Measurements from ENCODE around the gene PI3. TPM values are rescaled to one million over a fixed set of nuclear protein-coding genes. Genes with fewer than 3 reads are reported as not detected.

Gene PI3
- total and polyA plus RNA-seq, 5 donors from 2014 or later, result not detected

DNA sequence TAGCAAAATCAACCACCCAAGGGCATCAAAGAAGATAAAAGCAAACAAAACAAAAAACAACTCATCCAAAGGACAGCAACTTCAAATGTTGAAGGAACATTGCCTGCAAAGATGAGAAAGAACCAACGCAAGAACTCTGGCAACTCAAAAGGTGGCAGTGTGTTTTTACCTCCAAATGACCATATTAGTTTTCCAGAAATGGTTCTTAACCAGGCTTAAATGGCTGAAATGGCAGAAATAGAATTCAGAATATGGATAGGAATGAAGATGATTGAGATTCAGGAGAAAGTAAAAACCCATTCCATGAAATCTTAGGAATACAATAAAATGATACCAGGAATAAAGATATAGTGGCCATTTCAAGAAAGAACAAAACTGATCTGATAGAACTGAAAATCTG lies 9.8 kb upstream of the PI3 start:
- Mint-ChIP-seq H3K27ac (no peak overlapping the region), H3K9me3 (peaks cover 0 to 29% (median 10%) of the 10 kb centered on the region in 7 donors), H3K36me3 (no peaks in the 10 kb centered on the region)

DNA sequence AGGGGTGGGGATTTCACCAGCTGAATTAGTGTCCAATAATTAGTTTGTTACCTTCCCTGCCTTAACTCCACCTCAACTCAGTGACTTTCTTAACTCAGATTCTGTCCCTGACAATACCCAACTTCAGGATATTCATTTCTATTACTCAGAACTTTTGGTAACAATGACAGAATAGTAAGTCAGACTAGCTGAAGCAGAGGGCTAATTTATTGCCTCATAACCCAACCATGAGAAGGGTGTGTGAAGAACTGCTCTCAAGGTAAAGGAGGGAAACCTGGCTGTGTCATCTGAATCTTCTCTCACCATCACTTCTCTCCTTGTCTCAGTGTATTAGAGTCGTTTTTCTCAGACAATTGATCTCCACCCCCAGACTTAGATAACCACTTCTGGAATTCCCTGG lies 1.2 kb upstream of the PI3 start:
- H3K36me3 Mint-ChIP-seq, result peaks cover 4% of the 10 kb centered on the region
- no peaks in the 10 kb centered on the region for H3K9me3 ChIP-seq (ENCODE audit: control insufficient read depth in 2 of 2, low read length in 2 of 2)
- H3K36me3 ChIP-seq (ENCODE audit: control insufficient read depth, insufficient read depth, low read length), result no peaks in the 10 kb centered on the region
- H3K4me1 Mint-ChIP-seq, result no peaks in the 10 kb centered on the region
- peaks cover 29% of the 10 kb centered on the region for H3K27me3 Mint-ChIP-seq
- H3K9me3 Mint-ChIP-seq, result peaks cover 0 to 5% (median 0%) of the 10 kb centered on the region in 7 donors
- H3K4me1 ChIP-seq (ENCODE audit: control insufficient read depth, insufficient read depth, low read length, poor library complexity, severe bottlenecking), result no peaks in the 10 kb centered on the region
- DNase-seq, result no peak
- H3K4me3 Mint-ChIP-seq, result no peak overlapping the region
- no peak overlapping the region for H3K27ac ChIP-seq (ENCODE audit: insufficient read depth, low read length, poor library complexity, severe bottlenecking)
- H3K27ac Mint-ChIP-seq, result peak overlapping the region in 1 of 3 donors; percentile 1
- ATAC-seq (ENCODE audit: low read depth in 2 of 2), result no peak
- H3K27me3 ChIP-seq (ENCODE audit: control insufficient read depth, insufficient read depth, low read length), result peaks cover 24% of the 10 kb centered on the region
- no peak overlapping the region for H3K4me3 ChIP-seq (ENCODE audit: low read depth, low read length)

More for the DNA sequence above, 9.8 kb upstream of the PI3 start:
- no peak overlapping the region for H3K4me3 ChIP-seq (ENCODE audit: low read depth, low read length)
- no peaks in the 10 kb centered on the region for H3K36me3 ChIP-seq (ENCODE audit: control insufficient read depth, insufficient read depth, low read length)
- Mint-ChIP-seq H3K27me3 (peaks cover 51% of the 10 kb centered on the region), H3K4me1 (no peaks in the 10 kb centered on the region), H3K4me3 (no peak overlapping the region)
- no peak for DNase-seq
- no peak for ATAC-seq (ENCODE audit: low read depth in 2 of 2)
- H3K4me1 ChIP-seq (ENCODE audit: control insufficient read depth, insufficient read depth, low read length, poor library complexity, severe bottlenecking), result no peaks in the 10 kb centered on the region
- H3K27me3 ChIP-seq (ENCODE audit: control insufficient read depth, insufficient read depth, low read length), result peaks cover 18% of the 10 kb centered on the region
- peaks cover 0 to 9% of the 10 kb centered on the region in 2 experiments for H3K9me3 ChIP-seq (ENCODE audit: control insufficient read depth in 2 of 2, low read length in 2 of 2)
- no peak overlapping the region for H3K27ac ChIP-seq (ENCODE audit: insufficient read depth, low read length, poor library complexity, severe bottlenecking)

DNA sequence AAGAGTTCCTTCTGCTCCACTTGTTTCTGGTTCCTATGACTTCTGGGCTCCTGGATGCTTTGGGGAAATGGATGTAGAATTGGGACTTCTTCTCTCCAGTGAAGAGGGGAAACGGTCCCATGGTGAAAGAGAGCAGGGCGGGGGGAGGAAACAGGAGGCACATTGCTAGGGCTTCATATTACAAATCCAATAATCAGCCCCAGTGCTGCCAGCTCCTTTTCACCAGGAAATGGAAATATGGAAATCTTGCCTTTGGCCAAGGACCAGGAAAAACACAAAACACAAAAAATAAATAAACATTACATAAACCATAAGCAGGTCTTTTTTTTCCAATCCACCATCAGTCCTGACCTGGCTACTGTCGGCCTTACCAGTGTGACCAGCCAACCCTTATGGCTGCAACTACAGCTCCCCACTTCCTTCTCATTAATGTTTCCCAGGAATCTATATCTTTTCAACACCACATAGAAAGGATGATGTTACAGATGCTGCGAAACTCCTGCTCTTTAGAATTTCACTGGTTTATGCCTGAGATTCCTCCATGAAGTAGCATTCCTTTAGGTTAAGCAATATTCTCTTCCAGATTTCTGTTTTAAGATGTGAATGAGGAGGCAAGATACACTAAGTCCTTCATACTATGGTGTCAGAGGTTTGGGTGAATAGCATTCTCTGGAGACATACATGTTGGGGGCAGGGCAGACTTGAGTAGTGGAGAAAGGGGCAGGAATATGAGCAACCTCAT lies 2.0 kb downstream of the PI3 start:
- Histone ChIP-seq H3K36me3 (ENCODE audit: control insufficient read depth, insufficient read depth, low read length) (no peaks in the 10 kb centered on the region), H3K27ac (ENCODE audit: insufficient read depth, low read length, poor library complexity, severe bottlenecking) (no peak overlapping the region)
- H3K27ac Mint-ChIP-seq, result no peak overlapping the region

DNA sequence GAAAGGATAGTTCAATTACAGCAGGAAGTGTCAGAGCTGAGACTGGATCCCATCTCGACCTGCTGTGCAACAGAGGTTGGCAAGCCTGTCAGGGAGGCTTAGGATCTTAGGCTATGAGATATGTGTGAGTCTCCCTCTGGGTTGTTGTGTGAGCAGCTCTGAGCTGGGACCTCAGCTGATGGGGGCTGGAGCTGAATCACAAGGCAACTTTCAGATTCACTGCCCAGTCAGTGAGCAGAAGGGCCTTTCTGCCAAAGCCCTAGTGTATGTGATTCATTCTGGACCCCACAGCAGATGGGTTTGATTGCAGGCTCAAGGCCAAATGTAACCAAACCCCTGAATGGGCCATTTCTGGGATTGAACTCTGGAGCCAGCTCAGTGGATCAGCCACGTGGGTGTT lies 4.5 kb downstream of the PI3 start:
- ATAC-seq (ENCODE audit: low read depth in 2 of 2) (no peak), DNase-seq (no peak)
- Mint-ChIP-seq H3K9me3 (peaks cover 0 to 1% (median 0%) of the 10 kb centered on the region in 7 donors), H3K4me1 (peaks cover 0 to 1% (median 0%) of the 10 kb centered on the region in 4 donors), H3K36me3 (no peaks in the 10 kb centered on the region), H3K27ac (no peak overlapping the region), H3K27me3 (peaks cover 18% of the 10 kb centered on the region), H3K4me3 (no peak overlapping the region)
- H3K27ac ChIP-seq (ENCODE audit: insufficient read depth, low read length, poor library complexity, severe bottlenecking), result no peak overlapping the region
- no peak overlapping the region for H3K4me3 ChIP-seq (ENCODE audit: low read depth, low read length)
- H3K4me1 ChIP-seq (ENCODE audit: control insufficient read depth, insufficient read depth, low read length, poor library complexity, severe bottlenecking), result no peaks in the 10 kb centered on the region
- peaks cover 10% of the 10 kb centered on the region for H3K27me3 ChIP-seq (ENCODE audit: control insufficient read depth, insufficient read depth, low read length)
- no peaks in the 10 kb centered on the region for H3K9me3 ChIP-seq (ENCODE audit: control insufficient read depth in 2 of 2, low read length in 2 of 2)
- H3K36me3 ChIP-seq (ENCODE audit: control insufficient read depth, insufficient read depth, low read length), result no peaks in the 10 kb centered on the region

More for the DNA sequence above, 2.0 kb downstream of the PI3 start:
- no peak for ATAC-seq (ENCODE audit: low read depth in 2 of 2)
- H3K4me3 ChIP-seq (ENCODE audit: low read depth, low read length), result no peak overlapping the region
- no peak overlapping the region for H3K4me3 Mint-ChIP-seq
- DNase-seq, result no peak
- H3K4me1 ChIP-seq (ENCODE audit: control insufficient read depth, insufficient read depth, low read length, poor library complexity, severe bottlenecking), result no peaks in the 10 kb centered on the region
- no peaks in the 10 kb centered on the region for H3K9me3 ChIP-seq (ENCODE audit: control insufficient read depth in 2 of 2, low read length in 2 of 2)
- H3K4me1 Mint-ChIP-seq, result peaks cover 0 to 1% (median 0%) of the 10 kb centered on the region in 4 donors
- H3K36me3 Mint-ChIP-seq, result no peaks in the 10 kb centered on the region
- peaks cover 18% of the 10 kb centered on the region for H3K27me3 Mint-ChIP-seq
- peaks cover 17% of the 10 kb centered on the region for H3K27me3 ChIP-seq (ENCODE audit: control insufficient read depth, insufficient read depth, low read length)
- peaks cover 0 to 1% (median 0%) of the 10 kb centered on the region in 7 donors for H3K9me3 Mint-ChIP-seq

DNA sequence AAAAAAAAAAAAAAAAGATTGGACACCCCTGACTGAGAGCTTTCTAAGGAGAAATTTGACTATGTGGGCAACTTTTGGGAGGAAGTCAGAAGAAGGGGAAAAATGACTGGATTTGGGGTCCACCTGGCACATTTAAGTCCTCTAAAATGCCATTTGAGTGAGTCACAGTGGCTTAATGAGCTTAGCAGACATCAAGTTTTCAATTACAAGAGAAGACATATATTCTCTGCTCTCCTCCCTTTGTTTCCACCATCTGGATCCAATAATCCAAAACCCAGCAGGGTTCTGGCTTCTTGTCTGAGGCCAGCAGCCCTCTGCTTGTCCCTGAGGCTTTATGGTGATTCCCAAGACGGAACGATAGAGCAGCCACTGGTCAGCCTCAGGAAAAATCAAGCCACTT lies 6.9 kb downstream of the PI3 start:
- Histone ChIP-seq H3K4me3 (ENCODE audit: low read depth, low read length) (no peak overlapping the region), H3K9me3 (ENCODE audit: control insufficient read depth in 2 of 2, low read length in 2 of 2) (no peaks in the 10 kb centered on the region), H3K36me3 (ENCODE audit: control insufficient read depth, insufficient read depth, low read length) (no peaks in the 10 kb centered on the region), H3K27ac (ENCODE audit: insufficient read depth, low read length, poor library complexity, severe bottlenecking) (no peak overlapping the region), H3K4me1 (ENCODE audit: control insufficient read depth, insufficient read depth, low read length, poor library complexity, severe bottlenecking) (no peaks in the 10 kb centered on the region), H3K27me3 (ENCODE audit: control insufficient read depth, insufficient read depth, low read length) (peaks cover 3% of the 10 kb centered on the region)
- H3K27ac Mint-ChIP-seq, result no peak overlapping the region
- H3K36me3 Mint-ChIP-seq, result no peaks in the 10 kb centered on the region
- DNase-seq, result no peak
- ATAC-seq (ENCODE audit: low read depth in 2 of 2), result no peak
- H3K27me3 Mint-ChIP-seq, result peaks cover 15% of the 10 kb centered on the region
- H3K4me1 Mint-ChIP-seq, result peaks cover 0 to 1% (median 0%) of the 10 kb centered on the region in 4 donors
- H3K4me3 Mint-ChIP-seq, result no peak overlapping the region
- H3K9me3 Mint-ChIP-seq, result peaks cover 0 to 1% (median 0%) of the 10 kb centered on the region in 7 donors

DNA sequence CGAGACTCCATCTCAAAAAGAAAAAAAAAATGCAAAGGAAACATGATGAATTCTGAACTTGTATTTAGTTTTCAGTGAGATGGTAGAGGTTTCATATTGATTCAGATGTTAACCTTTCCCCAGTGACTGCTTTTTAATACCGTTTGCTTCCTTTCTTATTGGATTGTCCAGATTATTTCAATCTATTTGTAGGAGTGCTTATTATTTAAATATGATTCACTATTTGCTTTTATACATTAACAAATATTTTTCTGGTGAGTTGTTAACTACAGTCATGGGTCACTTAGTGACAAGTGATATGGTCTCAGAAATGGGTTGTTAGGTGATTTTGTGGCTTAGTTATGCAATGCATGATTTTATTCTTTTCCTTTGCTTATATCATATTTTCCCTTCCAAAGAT lies 8.4 kb downstream of the PI3 start:
- H3K4me3 Mint-ChIP-seq, result no peak overlapping the region
- no peaks in the 10 kb centered on the region for H3K36me3 Mint-ChIP-seq
- H3K4me3 ChIP-seq (ENCODE audit: low read depth, low read length), result no peak overlapping the region
- no peaks in the 10 kb centered on the region for H3K36me3 ChIP-seq (ENCODE audit: control insufficient read depth, insufficient read depth, low read length)
- H3K27ac Mint-ChIP-seq, result peak overlapping the region in 1 of 3 donors; percentile 30
- no peak for ATAC-seq (ENCODE audit: low read depth in 2 of 2)
- no peak for DNase-seq
- H3K27me3 ChIP-seq (ENCODE audit: control insufficient read depth, insufficient read depth, low read length), result peaks cover 3% of the 10 kb centered on the region
- H3K27me3 Mint-ChIP-seq, result peaks cover 11% of the 10 kb centered on the region
- H3K27ac ChIP-seq (ENCODE audit: insufficient read depth, low read length, poor library complexity, severe bottlenecking), result no peak overlapping the region
- peaks cover 0 to 1% (median 0%) of the 10 kb centered on the region in 4 donors for H3K4me1 Mint-ChIP-seq
- H3K9me3 Mint-ChIP-seq, result peaks cover 0 to 1% (median 0%) of the 10 kb centered on the region in 7 donors
- H3K4me1 ChIP-seq (ENCODE audit: control insufficient read depth, insufficient read depth, low read length, poor library complexity, severe bottlenecking), result no peaks in the 10 kb centered on the region
- no peaks in the 10 kb centered on the region for H3K9me3 ChIP-seq (ENCODE audit: control insufficient read depth in 2 of 2, low read length in 2 of 2)

DNA sequence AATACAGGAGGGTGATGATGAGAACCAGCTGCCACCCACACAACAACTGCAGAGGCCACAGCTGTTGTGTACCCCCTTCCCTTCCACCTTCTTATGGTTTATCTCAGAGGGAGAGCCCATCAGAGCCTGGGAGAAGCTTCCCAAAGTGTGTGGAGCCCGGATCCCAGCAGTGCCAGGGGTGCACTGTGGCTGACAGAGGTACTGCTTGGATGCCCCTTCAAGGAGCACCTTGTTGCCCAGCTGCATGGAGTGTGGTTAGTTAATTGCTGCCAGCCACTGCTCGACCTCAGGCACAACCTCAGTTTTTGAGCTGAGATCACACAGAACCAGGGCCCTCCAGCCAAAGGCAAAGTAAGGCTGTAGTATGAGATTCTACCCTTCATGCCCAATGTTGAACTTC lies 13.0 kb downstream of the PI3 start:
- no peak overlapping the region for H3K27ac ChIP-seq (ENCODE audit: insufficient read depth, low read length, poor library complexity, severe bottlenecking)
- no peaks in the 10 kb centered on the region for H3K9me3 ChIP-seq (ENCODE audit: control insufficient read depth in 2 of 2, low read length in 2 of 2)
- Mint-ChIP-seq H3K36me3 (no peaks in the 10 kb centered on the region), H3K9me3 (no peaks in the 10 kb centered on the region), H3K4me1 (no peaks in the 10 kb centered on the region), H3K27me3 (peaks cover 9% of the 10 kb centered on the region), H3K27ac (no peak overlapping the region), H3K4me3 (no peak overlapping the region)
- no peaks in the 10 kb centered on the region for H3K36me3 ChIP-seq (ENCODE audit: control insufficient read depth, insufficient read depth, low read length)
- no peak for ATAC-seq (ENCODE audit: low read depth in 2 of 2)
- no peaks in the 10 kb centered on the region for H3K4me1 ChIP-seq (ENCODE audit: control insufficient read depth, insufficient read depth, low read length, poor library complexity, severe bottlenecking)
- no peak overlapping the region for H3K4me3 ChIP-seq (ENCODE audit: low read depth, low read length)
- DNase-seq, result no peak
- peaks cover 5% of the 10 kb centered on the region for H3K27me3 ChIP-seq (ENCODE audit: control insufficient read depth, insufficient read depth, low read length)

DNA sequence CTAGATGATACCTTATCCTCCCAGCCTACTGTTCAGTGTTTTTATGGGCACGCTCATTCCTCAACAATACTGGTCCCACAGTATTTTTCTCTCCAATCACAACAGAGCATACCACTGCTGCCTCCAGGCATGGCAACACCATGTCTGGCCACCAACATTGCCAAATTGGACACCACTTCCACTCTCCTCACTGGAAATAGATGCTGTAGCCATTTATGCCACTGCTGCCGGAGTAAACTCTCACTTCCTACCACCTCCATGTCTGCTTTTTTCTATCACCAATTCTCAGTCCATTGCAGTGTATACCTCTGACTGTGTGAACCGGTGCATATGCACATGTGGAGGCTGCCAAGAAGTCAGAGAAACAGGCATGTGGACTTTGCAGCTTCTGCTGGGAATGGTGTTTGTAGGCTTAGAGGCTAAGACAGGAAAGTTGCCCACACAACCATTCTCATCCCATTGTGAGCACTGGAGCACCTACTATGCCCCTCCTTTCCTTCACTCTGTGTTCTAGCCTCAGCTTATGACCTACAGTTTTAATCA lies 14.4 kb downstream of the PI3 start:
- no peak overlapping the region for H3K4me3 Mint-ChIP-seq
- Histone ChIP-seq H3K9me3 (ENCODE audit: control insufficient read depth in 2 of 2, low read length in 2 of 2) (no peaks in the 10 kb centered on the region), H3K4me3 (ENCODE audit: low read depth, low read length) (no peak overlapping the region), H3K27me3 (ENCODE audit: control insufficient read depth, insufficient read depth, low read length) (peaks cover 12% of the 10 kb centered on the region), H3K4me1 (ENCODE audit: control insufficient read depth, insufficient read depth, low read length, poor library complexity, severe bottlenecking) (no peaks in the 10 kb centered on the region), H3K36me3 (ENCODE audit: control insufficient read depth, insufficient read depth, low read length) (no peaks in the 10 kb centered on the region), H3K27ac (ENCODE audit: insufficient read depth, low read length, poor library complexity, severe bottlenecking) (no peak overlapping the region)
- no peak overlapping the region for H3K27ac Mint-ChIP-seq
- ATAC-seq (ENCODE audit: low read depth in 2 of 2) (no peak), DNase-seq (no peak)
- H3K27me3 Mint-ChIP-seq, result peaks cover 9% of the 10 kb centered on the region
- H3K36me3 Mint-ChIP-seq, result no peaks in the 10 kb centered on the region
- H3K9me3 Mint-ChIP-seq, result peaks cover 0 to 2% (median 0%) of the 10 kb centered on the region in 7 donors
- H3K4me1 Mint-ChIP-seq, result no peaks in the 10 kb centered on the region

Measured in CD4-positive, CD25-positive, alpha-beta regulatory T cell (primary cell).